HCT116 (cell line): ENCODE data around the gene TPPP3. TPM values are rescaled to one million over a fixed set of nuclear protein-coding genes. Genes with fewer than 3 reads are reported as not detected.

ENCODE experiments used
- ATAC-seq: fragments of 200-7000 bp; cut with Tn5 transposase; 2 replicates; pipeline ENCODE4 v1.9.1; 2020; ENCODE audit warnings: mild to moderate bottlenecking, moderate library complexity
- BruUV-seq: library from RNA; stranded (reverse); fragments of 400-500 nt; replicated peaks from 2 replicates; lab custom pipeline; 2021; lab: Mats Ljungman, UMichigan
- CTCF ChIA-PET: fragments of 300-600 bp; sonication (Branson Sonifier 250); formaldehyde crosslinking; loops from one replicate; lab custom pipeline; 2021; ENCODE audit warnings: antibody characterized with exemption; lab: Charles Lee
- POLR2A ChIA-PET: fragments of 300-600, 350-600 bp; sonication (Branson Sonifier 250); formaldehyde crosslinking; loops from one replicate; lab custom pipeline; 2021; ENCODE audit warnings: antibody characterized with exemption; lab: Charles Lee
- RAD21 ChIA-PET, 2 experiments: fragments of 300-600 bp; sonication (Branson Sonifier 250); formaldehyde crosslinking; loops; one replicate each; lab custom pipeline; 2023; ENCODE audit warnings: low total read pairs in 2 of 2; ENCODE audit not compliant: uncharacterized antibody in 2 of 2, unreplicated experiment in 2 of 2, low non-redundant PET in 1 of 2; lab: Charles Lee
- DNase-seq: peaks from one replicate; pipeline ENCODE4 v3.0.0-alpha.2; 2010; ENCODE audit warnings: low read depth, low spot score
- H2AFZ ChIP-seq: fragments of 200-600 bp; shearing (Covaris generic), sonication (generic); 2 replicates; pipeline ENCODE4 v1.6.1; 2017; ENCODE audit warnings: low read depth, mixed run types, mixed read lengths, antibody characterized with exemption, low read length; ENCODE audit not compliant: poor library complexity, severe bottlenecking
- H3K27ac ChIP-seq: 2 replicates; pipeline ENCODE4 v1.5.1; 2012; ENCODE audit warnings: low read depth, low read length
- H3K27me3 ChIP-seq: fragments of 200-600 bp; sonication (generic); 2 replicates; pipeline ENCODE4 v1.6.1; 2016; ENCODE audit warnings: mixed run types, low read length, mixed read lengths; ENCODE audit not compliant: insufficient read depth
- H3K36me3 ChIP-seq, 2 experiments: fragments of 200-500 bp in 1 of 2; fragments of 200-600 bp in 1 of 2; sonication (Bioruptor generic) in 1 of 2; sonication (generic) in 1 of 2; 2 replicates each; pipeline versions ENCODE4 v1.5.1 to v1.6.1; 2014 to 2016; ENCODE audit warnings: low read length in 2 of 2, inconsistent platforms in 1 of 2, mixed read lengths in 1 of 2, mixed run types in 1 of 2; ENCODE audit not compliant: insufficient read depth in 2 of 2, control insufficient read depth in 1 of 2
- H3K4me1 ChIP-seq, 2 experiments: fragments of 200-600 bp in 1 of 2; sonication (generic) in 1 of 2; 2 replicates each; pipeline versions ENCODE4 v1.5.1 to v1.6.1; 2012 to 2017; ENCODE audit warnings: low read length in 2 of 2, inconsistent platforms in 1 of 2, mild to moderate bottlenecking in 1 of 2, mixed read lengths in 1 of 2, mixed run types in 1 of 2, moderate library complexity in 1 of 2; ENCODE audit not compliant: insufficient read depth in 2 of 2, control insufficient read depth in 1 of 2
- H3K4me2 ChIP-seq: fragments of 200-600 bp; sonication (generic); 2 replicates; pipeline ENCODE4 v1.6.1; 2017; ENCODE audit warnings: mixed run types, low read length, mixed read lengths
- H3K4me3 ChIP-seq, 2 experiments: fragments of 200-600 bp in 1 of 2; sonication (generic) in 1 of 2; replicated peaks in 1 of 2; 2 replicates each; pipeline ENCODE4 v1.5.1; 2011 to 2016; ENCODE audit warnings: low read length in 2 of 2, control low read depth in 1 of 2, low read depth in 1 of 2, mild to moderate bottlenecking in 1 of 2, mixed read lengths in 1 of 2, mixed run types in 1 of 2
- H3K79me2 ChIP-seq: fragments of 200-600 bp; sonication (generic); 2 replicates; pipeline ENCODE4 v1.6.1; 2017; ENCODE audit warnings: mild to moderate bottlenecking, mixed run types, low read length, moderate library complexity, mixed read lengths; ENCODE audit not compliant: insufficient read depth
- H3K9ac ChIP-seq: fragments of 200-600 bp; sonication (generic); 2 replicates; pipeline ENCODE4 v1.6.1; 2016; ENCODE audit warnings: low read length, mixed read lengths
- H3K9me2 ChIP-seq: fragments of 200-600 bp; sonication (generic), shearing (Covaris generic); 2 replicates; pipeline ENCODE4 v1.6.1; 2017; ENCODE audit warnings: mixed run types, mild to moderate bottlenecking, moderate library complexity; ENCODE audit not compliant: insufficient read depth
- H3K9me3 ChIP-seq, 2 experiments: fragments of 200-500 bp in 1 of 2; fragments of 200-600 bp in 1 of 2; sonication (Bioruptor generic) in 1 of 2; sonication (generic) in 1 of 2; 2 replicates each; pipeline ENCODE4 v1.6.1; 2014 to 2017; ENCODE audit warnings: low read length in 2 of 2, mixed read lengths in 2 of 2, inconsistent platforms in 1 of 2, low read depth in 1 of 2, mild to moderate bottlenecking in 1 of 2, mixed run types in 1 of 2, moderate library complexity in 1 of 2; ENCODE audit not compliant: control insufficient read depth in 1 of 2, insufficient read depth in 1 of 2
- H4K20me1 ChIP-seq: fragments of 200-600 bp; sonication (generic), shearing (Covaris generic); 2 replicates; pipeline ENCODE4 v1.6.1; 2017; ENCODE audit warnings: mixed run types, mild to moderate bottlenecking, moderate library complexity; ENCODE audit not compliant: insufficient read depth
- CBX3 ChIP-seq: IDR thresholded peaks from 2 replicates; pipeline ENCODE4 v1.6.1; 2012; ENCODE audit warnings: low read depth
- CEBPB ChIP-seq: IDR thresholded peaks from 2 replicates; pipeline ENCODE4 v1.6.1; 2012; ENCODE audit warnings: low read depth
- CTCF ChIP-seq, 3 experiments: fragments of 200-600 bp in 1 of 3; sonication (generic) in 1 of 3; IDR thresholded peaks in 2 of 3; conservative IDR thresholded peaks in 1 of 3; 2 replicates each; pipeline ENCODE4 v1.5.1; 2012 to 2017; ENCODE audit warnings: low read depth in 2 of 3, low read length in 2 of 3, antibody characterized with exemption in 1 of 3, borderline replicate concordance in 1 of 3, control low read depth in 1 of 3, mild to moderate bottlenecking in 1 of 3, mixed read lengths in 1 of 3, mixed run types in 1 of 3, moderate library complexity in 1 of 3; ENCODE audit not compliant: insufficient read depth in 1 of 3
- EGR1 ChIP-seq: IDR thresholded peaks from 2 replicates; pipeline ENCODE4 v1.6.1; 2012; ENCODE audit warnings: low read depth
- ELF1 ChIP-seq: IDR thresholded peaks from 2 replicates; pipeline ENCODE4 v1.6.1; 2012; ENCODE audit warnings: low read depth, borderline replicate concordance
- EZH2 ChIP-seq: fragments of 200-600 bp; sonication (generic); IDR thresholded peaks from 2 replicates; pipeline ENCODE4 v1.6.1; 2017; ENCODE audit warnings: antibody characterized with exemption, mixed run types
- EZH2phosphoT487 ChIP-seq: fragments of 200-600 bp; IDR thresholded peaks from 2 replicates; pipeline ENCODE4 v1.6.1; 2018; ENCODE audit warnings: antibody characterized with exemption, borderline replicate concordance
- FOSL1 ChIP-seq: IDR thresholded peaks from 2 replicates; pipeline ENCODE4 v1.6.1; 2012; ENCODE audit warnings: low read depth
- JUND ChIP-seq: IDR thresholded peaks from 2 replicates; pipeline ENCODE4 v1.6.1; 2012
- MAX ChIP-seq: IDR thresholded peaks from 2 replicates; pipeline ENCODE4 v1.6.1; 2012
- POLR2A ChIP-seq: IDR thresholded peaks from 2 replicates; pipeline ENCODE4 v1.7.0; 2011; ENCODE audit warnings: borderline replicate concordance; ENCODE audit not compliant: insufficient read depth, insufficient read length; ENCODE audit errors: extremely low read depth
- POLR2AphosphoS5 ChIP-seq: IDR thresholded peaks from 2 replicates; pipeline ENCODE4 v1.6.1; 2011; ENCODE audit warnings: mild to moderate bottlenecking, low read depth, low read length, moderate library complexity
- RAD21 ChIP-seq: IDR thresholded peaks from 2 replicates; pipeline ENCODE4 v1.6.1; 2012; ENCODE audit warnings: low read depth, mild to moderate bottlenecking
- SIN3A ChIP-seq: IDR thresholded peaks from 2 replicates; pipeline ENCODE4 v1.6.1; 2012; ENCODE audit warnings: low read depth
- SP1 ChIP-seq: IDR thresholded peaks from 2 replicates; pipeline ENCODE4 v1.6.1; 2012; ENCODE audit warnings: low read depth
- SRF ChIP-seq: IDR thresholded peaks from 2 replicates; pipeline ENCODE4 v1.6.1; 2012; ENCODE audit warnings: low read depth
- TCF7L2 ChIP-seq: IDR thresholded peaks from 2 replicates; pipeline ENCODE4 v1.7.0; 2011; ENCODE audit warnings: borderline replicate concordance, inconsistent platforms; ENCODE audit not compliant: insufficient read depth, insufficient read length; ENCODE audit errors: extremely low read depth
- YY1 ChIP-seq: IDR thresholded peaks from 2 replicates; pipeline ENCODE4 v1.6.1; 2011; ENCODE audit warnings: low read length, low read depth, moderate library complexity, mild to moderate bottlenecking; ENCODE audit not compliant: insufficient replicate concordance; ENCODE audit errors: extremely low read depth
- ZNF274 ChIP-seq: fragments of 200-500 bp; sonication (Bioruptor generic); IDR thresholded peaks from 2 replicates; pipeline ENCODE4 v1.6.1; 2014; ENCODE audit warnings: mild to moderate bottlenecking, low read depth, low read length, inconsistent platforms
- intact Hi-C: fragments of 100-400 bp; cut with micrococcal nuclease; formaldehyde crosslinking; loops from 2 replicates; pipeline ENCODE4 v1.10.0; 2022
- total RNA-seq: library from RNA; stranded (reverse); gene quantifications from one replicate; pipeline ENCODE4 v1.2.1, GENCODE V29; 2021; ENCODE audit not compliant: unreplicated experiment

TPPP3 gene
- total RNA-seq, 1 experiment from 2014 or later: 1.2 TPM

DNA sequence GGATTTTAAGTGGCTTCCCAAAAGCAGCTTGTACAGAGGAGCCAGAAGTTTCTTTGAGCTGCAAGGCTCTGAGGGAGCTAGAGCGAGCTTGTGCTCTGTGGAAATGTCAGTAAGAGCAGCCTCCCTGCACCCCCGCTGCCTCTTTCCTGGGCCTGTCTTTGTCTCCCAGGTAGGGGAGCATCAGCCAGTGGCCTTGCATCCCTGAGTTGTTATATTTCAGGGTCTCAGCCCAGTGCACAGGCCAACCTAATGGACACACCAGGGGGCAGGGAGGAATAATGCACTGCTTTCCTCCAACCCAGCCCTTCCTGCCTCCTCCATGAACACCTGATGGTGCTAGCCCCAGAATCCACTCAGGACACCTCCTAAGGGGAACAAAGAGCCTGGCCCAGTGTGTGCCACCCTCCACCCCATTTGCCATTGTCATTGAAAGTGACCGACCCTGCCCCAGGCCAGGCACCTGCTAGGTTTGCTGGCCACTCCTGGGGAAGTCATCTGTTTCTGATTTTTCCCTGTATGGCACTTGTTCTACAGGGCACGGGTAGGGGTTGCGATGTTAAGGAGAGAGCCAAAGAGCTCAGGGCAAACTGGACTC is 6.3 kb downstream of the TPPP3 start:
- H4K20me1 ChIP-seq: no peaks in the 10 kb centered on the region
- RAD21 ChIA-PET: interaction anchor here in 1 of 2 experiments (0.7 kb wide), 1 partner anchor 127 kb away, joined by 3 read pairs; no protein-coding TSS in a partner anchor
- no peak overlapping the region for H3K4me2 ChIP-seq
- intact Hi-C loops: no loop called here
- no peak overlapping the region for H3K27ac ChIP-seq
- ATAC-seq (no peak), DNase-seq (no peak)
- TF ChIP-seq CBX3 (no peak), SRF (no peak), YY1 (no peak), ELF1 (no peak), SP1 (no peak), POLR2AphosphoS5 (no peak), MAX (no peak), CEBPB (no peak), CTCF (IDR thresholded peaks at IDR 0.05 in 2 of 3, conservative IDR thresholded peaks at IDR 0.05 in 1 of 3; ENCODE audit: borderline replicate concordance in 1 of 3, insufficient read depth in 1 of 3, low read depth in 2 of 3, low read length in 2 of 3) (no peak), RAD21 (no peak), POLR2A (no peak), EZH2 (no peak), EZH2phosphoT487 (no peak), TCF7L2 (no peak), SIN3A (no peak), EGR1 (no peak), JUND (no peak), FOSL1 (no peak), ZNF274 (no peak)
- no TSS peak for BruUV-seq
- H3K36me3 ChIP-seq: no peaks in the 10 kb centered on the region
- H3K9me2 ChIP-seq: no peaks in the 10 kb centered on the region
- H2AFZ ChIP-seq: no peak overlapping the region
- no peaks in the 10 kb centered on the region for H3K4me1 ChIP-seq
- H3K9ac ChIP-seq: no peak overlapping the region
- no peaks in the 10 kb centered on the region for H3K9me3 ChIP-seq
- no peak overlapping the region for H3K4me3 ChIP-seq
- no peaks in the 10 kb centered on the region for H3K27me3 ChIP-seq
- POLR2A ChIA-PET: interaction anchor here (0.6 kb wide), 2 partner anchors 108 to 109 kb away, joined by 3 to 8 read pairs; no protein-coding TSS in a partner anchor
- CTCF ChIA-PET: no interaction called here
- no peaks in the 10 kb centered on the region for H3K79me2 ChIP-seq
